Spleen (tissue), 7 donors: Measurements from ENCODE around the gene MRPL49.

Experiments
- CTCF ChIP-seq, 11 experiments: fragments of 200-600 bp in 7 of 11; fragments of 450-650 bp in 4 of 11; sonication (generic) in 4 of 11; IDR thresholded peaks in 8 of 11; conservative IDR thresholded peaks in 3 of 11; 1 replicate in 7 of 11; 2 replicates in 4 of 11; pipeline versions ENCODE4 v1.4.0 to v1.8.0; 2016 to 2021; ENCODE audit warnings: antibody characterized with exemption in 11 of 11, inconsistent platforms in 4 of 11, mild to moderate bottlenecking in 1 of 11
- POLR2A ChIP-seq, 3 donors: fragments of 450-650 bp; IDR thresholded peaks; one replicate each; pipeline ENCODE4 v1.5.1; 2017; ENCODE audit warnings: antibody characterized with exemption in 3 of 3, mild to moderate bottlenecking in 1 of 3
- donor health status: DM: no; HTN: no; CAD: no; lungs with moderate emphysema.
- donor health status: DM: no; HTN: no; CAD: no.
- donor health status: DM: no; HTN: no; CAD: no.

GRCh38 chr11:65118097-65118837 is 3.9 kb upstream of the MRPL49 start:
- TF ChIP-seq CTCF (IDR thresholded peaks at IDR 0.05 in 8 of 11, conservative IDR thresholded peaks at IDR 0.05 in 3 of 11) = peak in 4 of 11 experiments; percentile 7 to 62 (median 56)
- TF ChIP-seq POLR2A (IDR thresholded peaks at IDR 0.05) = no peak
